Activated CD4-positive, CD25-positive, alpha-beta regulatory T cell treated with anti-CD3 and anti-CD28 coated beads, Interleukin-2, amount 50 U/mL, for 16 hours (primary cell): ENCODE data around the gene CTDNEP1.

Source experiments
- DNase-seq: peaks from one replicate; pipeline ENCODE4 v3.0.0-alpha.2; 2020; ENCODE audit warnings: low read depth, low spot score

CTDNEP1 gene

GRCh38 chr17:7251661-7252175, at the start of gene CTDNEP1:
CTDNEP1 (minus strand) TSS chr17:7251734; CDS start chr17:7251296, 438 bp downstream.
- DNase-seq, result peak; percentile 100

- DNase-seq, result no peak
These were observed 44.8 kb upstream of the CTDNEP1 start for GRCh38 chr17:7296189-7296861.

- DNase-seq, result no peak
These were observed 44.0 kb upstream of the CTDNEP1 start for GRCh38 chr17:7295230-7296180.

- DNase-seq, result peak; percentile 39
These were observed 43.1 kb upstream of the CTDNEP1 start, which contains the start of gene YBX2 for GRCh38 chr17:7294614-7295153. YBX2 (minus strand) TSS chr17:7294639; CDS start chr17:7294500, 139 bp downstream.

GRCh38 chr17:7293816-7294613, 42.5 kb upstream of the CTDNEP1 start:
- no peak for DNase-seq

- no peak for DNase-seq
These were observed 41.6 kb upstream of the CTDNEP1 start for GRCh38 chr17:7293159-7293558.

- no peak for DNase-seq
These were observed 41.2 kb upstream of the CTDNEP1 start for GRCh38 chr17:7292729-7293128.

GRCh38 chr17:7292194-7292593, 40.7 kb upstream of the CTDNEP1 start:
- DNase-seq, result no peak

- no peak for DNase-seq
These were observed 39.2 kb upstream of the CTDNEP1 start for GRCh38 chr17:7290685-7291084.

- DNase-seq, result no peak
These were observed 38.6 kb upstream of the CTDNEP1 start for GRCh38 chr17:7290166-7290565.

GRCh38 chr17:7289256-7290032, 37.9 kb upstream of the CTDNEP1 start:
- DNase-seq, result no peak

GRCh38 chr17:7285679-7286078, 34.1 kb upstream of the CTDNEP1 start:
- no peak for DNase-seq

- DNase-seq, result no peak
These were observed 33.4 kb upstream of the CTDNEP1 start for GRCh38 chr17:7284911-7285310.

- DNase-seq, result no peak
These were observed 32.1 kb upstream of the CTDNEP1 start for GRCh38 chr17:7283471-7284216.

GRCh38 chr17:7282752-7283321, 31.3 kb upstream of the CTDNEP1 start:
- no peak for DNase-seq

GRCh38 chr17:7281953-7282751, 30.6 kb upstream of the CTDNEP1 start:
- DNase-seq, result no peak

- peak; percentile 46 for DNase-seq
These were observed 29.8 kb upstream of the CTDNEP1 start, which contains the start of gene SLC2A4 for GRCh38 chr17:7281074-7281952. SLC2A4 (plus strand) TSS chr17:7281718; CDS start chr17:7281935, 217 bp downstream.
